Osteoblast (primary cell): ENCODE measurements around the gene KRTAP10-1. TPM values are rescaled to one million over a fixed set of nuclear protein-coding genes. Genes with fewer than 3 reads are reported as not detected.
"Not testable (repeated sequence)": the region's sequence is repeated elsewhere in the genome, so short reads cannot be mapped to it uniquely, and the experiment has no call there.

Experiments used
- DNase-seq: peaks from one replicate; pipeline ENCODE4 v3.0.0; 2011; ENCODE audit warnings: low spot score, mixed read lengths; ENCODE audit not compliant: insufficient read length; ENCODE audit errors: missing footprints
- H2AFZ ChIP-seq: 2 replicates; pipeline ENCODE4 v1.6.0; 2011; ENCODE audit warnings: mild to moderate bottlenecking, low read length
- H3K27ac ChIP-seq: 2 replicates; pipeline ENCODE4 v1.5.1; 2011; ENCODE audit warnings: mild to moderate bottlenecking, low read depth, low read length, moderate library complexity
- H3K27me3 ChIP-seq: 2 replicates; pipeline ENCODE4 v1.6.0; 2012; ENCODE audit warnings: mild to moderate bottlenecking, control low read depth, inconsistent platforms, low read length, moderate library complexity; ENCODE audit not compliant: insufficient read depth
- H3K36me3 ChIP-seq: 2 replicates; pipeline ENCODE4 v1.5.1; 2011; ENCODE audit warnings: mild to moderate bottlenecking, low read length, control low read depth, moderate library complexity; ENCODE audit not compliant: insufficient read depth
- H3K4me1 ChIP-seq: 2 replicates; pipeline ENCODE4 v1.5.1; 2011; ENCODE audit warnings: mild to moderate bottlenecking, low read length, control low read depth, moderate library complexity; ENCODE audit not compliant: insufficient read depth
- H3K4me2 ChIP-seq: 2 replicates; pipeline ENCODE4 v1.6.0; 2011; ENCODE audit warnings: mild to moderate bottlenecking, low read length; ENCODE audit not compliant: insufficient read depth
- H3K4me3 ChIP-seq: fragments of 200-600 bp; sonication (generic); 3 replicates; pipeline ENCODE4 v1.5.1; 2012; ENCODE audit warnings: mild to moderate bottlenecking, low read length, inconsistent platforms; ENCODE audit not compliant: insufficient read depth
- H3K79me2 ChIP-seq: 2 replicates; pipeline ENCODE4 v1.6.0; 2012; ENCODE audit warnings: mild to moderate bottlenecking, low read length, control low read depth, inconsistent platforms; ENCODE audit not compliant: insufficient read depth
- H3K9me3 ChIP-seq: 2 replicates; pipeline ENCODE4 v1.5.1; 2011; ENCODE audit warnings: low read depth, low read length, control low read depth
- H4K20me1 ChIP-seq: 2 replicates; pipeline ENCODE4 v1.6.0; 2012; ENCODE audit warnings: mild to moderate bottlenecking, low read length, control low read depth; ENCODE audit not compliant: insufficient read depth
- total RNA-seq: library from RNA; depleted of rRNA; stranded (reverse); fragments of >200 nt; gene quantifications from 2 replicates; pipeline ENCODE4 v1.2.3, GENCODE V29; 2012
- TF ChIP-seq, protein P1 (sequence below): IDR thresholded peaks from 2 replicates; pipeline ENCODE4 v1.5.1; 2011; ENCODE audit warnings: mild to moderate bottlenecking, low read depth, low read length, moderate library complexity; ENCODE audit errors: extremely low read depth

KRTAP10-1 gene
- total RNA-seq, 1 donor: not detected

DNA sequence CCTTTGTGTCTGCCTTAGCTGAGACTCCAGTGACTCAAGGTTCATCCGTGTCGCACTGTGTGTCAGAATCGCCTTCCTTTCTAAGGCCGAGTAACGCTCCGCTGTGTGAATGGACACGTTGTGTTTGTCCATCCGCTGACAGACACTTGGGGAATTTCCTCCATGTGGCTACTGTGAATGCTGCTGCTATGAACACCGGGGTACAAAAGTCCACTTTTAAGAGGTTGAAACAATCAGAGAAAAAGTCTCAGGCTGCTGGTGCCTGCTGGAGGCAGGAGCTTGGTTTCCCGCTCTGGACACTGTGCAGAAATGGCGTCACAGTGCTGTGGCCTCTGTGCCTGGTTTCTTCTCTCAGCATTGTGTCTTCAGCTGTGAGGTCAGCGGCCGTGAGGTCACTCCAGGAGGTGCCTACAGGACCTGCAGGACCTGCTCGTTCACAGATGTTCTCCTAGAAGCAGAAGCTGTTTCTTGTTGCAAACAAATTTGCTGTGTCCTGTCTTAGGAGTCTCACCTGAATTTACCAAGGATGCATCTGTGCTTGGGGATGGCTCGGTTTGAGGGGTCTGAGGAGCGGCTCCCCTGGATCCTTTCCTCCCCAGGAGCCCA is 34.2 kb downstream of the KRTAP10-1 start:
- no peak for DNase-seq
- H3K27me3 ChIP-seq: peaks cover 3% of the 10 kb centered on the region
- no peaks in the 10 kb centered on the region for H3K36me3 ChIP-seq
- no peak overlapping the region for H3K4me3 ChIP-seq
- no peak overlapping the region for H3K4me2 ChIP-seq
- no peak overlapping the region for H3K27ac ChIP-seq
- H3K4me1 ChIP-seq: no peaks in the 10 kb centered on the region
- no peak overlapping the region for H2AFZ ChIP-seq
- TF ChIP-seq, protein P1, sequence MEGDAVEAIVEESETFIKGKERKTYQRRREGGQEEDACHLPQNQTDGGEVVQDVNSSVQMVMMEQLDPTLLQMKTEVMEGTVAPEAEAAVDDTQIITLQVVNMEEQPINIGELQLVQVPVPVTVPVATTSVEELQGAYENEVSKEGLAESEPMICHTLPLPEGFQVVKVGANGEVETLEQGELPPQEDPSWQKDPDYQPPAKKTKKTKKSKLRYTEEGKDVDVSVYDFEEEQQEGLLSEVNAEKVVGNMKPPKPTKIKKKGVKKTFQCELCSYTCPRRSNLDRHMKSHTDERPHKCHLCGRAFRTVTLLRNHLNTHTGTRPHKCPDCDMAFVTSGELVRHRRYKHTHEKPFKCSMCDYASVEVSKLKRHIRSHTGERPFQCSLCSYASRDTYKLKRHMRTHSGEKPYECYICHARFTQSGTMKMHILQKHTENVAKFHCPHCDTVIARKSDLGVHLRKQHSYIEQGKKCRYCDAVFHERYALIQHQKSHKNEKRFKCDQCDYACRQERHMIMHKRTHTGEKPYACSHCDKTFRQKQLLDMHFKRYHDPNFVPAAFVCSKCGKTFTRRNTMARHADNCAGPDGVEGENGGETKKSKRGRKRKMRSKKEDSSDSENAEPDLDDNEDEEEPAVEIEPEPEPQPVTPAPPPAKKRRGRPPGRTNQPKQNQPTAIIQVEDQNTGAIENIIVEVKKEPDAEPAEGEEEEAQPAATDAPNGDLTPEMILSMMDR: no peak
- no peaks in the 10 kb centered on the region for H3K9me3 ChIP-seq
- no peaks in the 10 kb centered on the region for H3K79me2 ChIP-seq
- no peaks in the 10 kb centered on the region for H4K20me1 ChIP-seq

DNA sequence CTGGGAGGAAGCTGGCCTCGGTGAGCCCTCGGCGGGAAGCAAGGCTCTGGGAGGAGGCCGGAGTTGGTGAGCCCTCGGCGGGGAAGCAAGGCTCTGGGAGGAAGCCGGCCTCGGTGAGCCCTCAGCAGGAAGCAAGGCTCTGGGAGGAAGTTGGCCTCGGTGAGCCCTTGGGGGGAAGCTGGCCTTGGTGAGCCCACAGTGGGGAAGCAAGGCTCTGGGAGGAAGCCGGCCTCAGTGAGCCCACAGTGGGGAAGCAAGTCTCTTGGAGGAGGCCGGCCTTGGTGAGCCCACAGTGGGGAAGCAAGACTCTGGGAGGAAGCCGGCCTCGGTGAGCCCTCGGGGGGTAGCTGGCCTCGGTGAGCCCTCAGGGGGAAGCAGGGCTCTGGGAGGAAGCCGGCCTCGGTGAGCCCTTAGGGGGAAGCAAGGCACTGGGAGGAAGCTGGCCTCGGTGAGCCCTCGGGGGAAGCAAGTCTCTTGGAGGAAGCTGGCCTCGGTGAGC is 36.0 kb downstream of the KRTAP10-1 start:
- no peaks in the 10 kb centered on the region for H3K36me3 ChIP-seq
- DNase-seq: no peak
- no peak overlapping the region for H3K4me3 ChIP-seq
- H4K20me1 ChIP-seq: no peaks in the 10 kb centered on the region
- H3K27me3 ChIP-seq: peaks cover 3% of the 10 kb centered on the region
- H3K79me2 ChIP-seq: no peaks in the 10 kb centered on the region
- H3K4me2 ChIP-seq: no peak overlapping the region
- H2AFZ ChIP-seq: no peak overlapping the region
- H3K4me1 ChIP-seq: no peaks in the 10 kb centered on the region
- TF ChIP-seq, protein P1: no peak
- H3K27ac ChIP-seq: no peak overlapping the region
- no peaks in the 10 kb centered on the region for H3K9me3 ChIP-seq

DNA sequence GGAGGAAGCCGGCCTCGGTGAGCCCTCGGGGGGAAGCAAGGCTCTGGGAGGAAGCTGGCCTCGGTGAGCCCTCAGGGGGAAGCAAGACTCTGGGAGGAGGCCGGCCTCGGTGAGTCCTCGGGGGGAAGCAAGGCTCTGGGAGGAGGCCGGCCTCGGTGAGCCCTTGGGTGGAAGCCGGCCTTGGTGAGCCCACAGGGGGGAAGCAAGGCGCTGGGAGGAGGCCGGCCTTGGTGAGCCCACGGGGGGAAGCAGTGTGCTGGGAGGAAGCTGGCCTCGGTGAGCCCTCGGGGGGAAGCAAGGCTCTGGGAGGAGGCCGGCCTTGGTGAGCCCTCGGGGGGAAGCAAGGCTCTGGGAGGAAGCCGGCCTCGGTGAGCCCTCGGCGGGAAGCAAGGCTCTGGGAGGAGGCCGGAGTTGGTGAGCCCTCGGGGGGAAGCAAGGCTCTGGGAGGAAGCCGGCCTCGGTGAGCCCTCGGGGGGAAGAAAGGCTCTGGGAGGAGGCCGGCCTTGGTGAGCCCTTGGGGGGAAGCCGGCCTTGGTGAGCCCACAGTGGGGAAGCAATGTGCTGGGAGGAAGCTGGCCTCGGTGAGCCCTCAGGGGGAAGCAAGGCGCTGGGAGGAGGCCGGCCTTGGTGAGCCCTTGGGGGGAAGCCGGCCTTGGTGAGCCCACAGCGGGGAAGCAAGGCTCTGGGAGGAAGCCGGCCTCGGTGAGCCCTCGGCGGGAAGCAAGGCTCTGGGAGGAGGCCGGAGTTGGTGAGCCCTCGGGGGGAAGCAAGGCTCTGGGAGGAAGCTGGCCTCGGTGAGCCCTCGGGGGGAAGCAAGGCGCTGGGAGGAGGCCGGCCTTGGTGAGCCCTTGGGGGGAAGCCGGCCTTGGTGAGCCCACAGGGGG is 36.7 kb downstream of the KRTAP10-1 start:
- DNase-seq, H3K4me2 ChIP-seq, H2AFZ ChIP-seq, H4K20me1 ChIP-seq, H3K4me1 ChIP-seq, H3K27ac ChIP-seq, H3K4me3 ChIP-seq, H3K27me3 ChIP-seq, H3K9me3 ChIP-seq, H3K79me2 ChIP-seq, H3K36me3 ChIP-seq: not testable (repeated sequence)

DNA sequence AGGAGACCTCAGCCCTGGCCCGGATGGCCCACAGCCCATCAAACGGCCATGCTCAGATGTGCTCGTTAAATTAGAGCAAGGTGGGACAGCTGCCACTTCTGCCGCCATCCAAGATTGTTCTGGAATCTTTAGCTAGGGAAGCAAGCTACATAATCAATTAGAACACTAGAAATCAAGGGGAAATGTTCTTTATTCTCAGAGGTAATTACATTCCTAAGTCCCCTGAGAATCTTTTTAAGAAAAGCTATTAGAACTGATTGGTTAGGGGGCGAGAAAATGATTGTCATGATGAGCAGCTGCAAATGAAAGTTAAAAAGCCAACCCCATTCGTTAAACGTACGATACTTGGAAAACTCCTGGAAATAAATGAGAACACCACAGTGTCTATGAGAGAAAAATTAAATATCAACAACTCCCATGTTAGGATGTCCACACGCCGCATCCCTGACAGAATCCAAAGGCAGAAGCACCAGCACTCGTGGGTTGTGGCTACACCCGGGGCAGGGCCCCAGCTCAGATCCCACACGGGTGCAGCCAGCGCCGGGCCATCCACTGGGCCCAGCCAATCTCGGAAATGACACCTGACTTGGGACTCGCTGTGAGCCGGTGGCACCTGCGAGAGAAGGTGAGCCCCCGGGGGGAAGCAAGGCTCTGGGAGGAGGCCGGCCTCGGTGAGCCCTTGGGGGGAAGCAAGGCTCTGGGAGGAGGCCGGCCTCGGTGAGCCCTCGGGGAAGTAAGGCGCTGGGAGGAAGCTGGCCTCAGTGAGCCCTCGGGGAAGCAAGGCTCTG is 37.6 kb downstream of the KRTAP10-1 start:
- H3K4me3 ChIP-seq: no peak overlapping the region
- no peak for DNase-seq
- H2AFZ ChIP-seq: no peak overlapping the region
- no peaks in the 10 kb centered on the region for H3K9me3 ChIP-seq
- H3K79me2 ChIP-seq: no peaks in the 10 kb centered on the region
- H3K27ac ChIP-seq: no peak overlapping the region
- no peaks in the 10 kb centered on the region for H4K20me1 ChIP-seq
- TF ChIP-seq, protein P1: no peak
- peaks cover 6% of the 10 kb centered on the region for H3K27me3 ChIP-seq
- H3K4me2 ChIP-seq: no peak overlapping the region
- H3K36me3 ChIP-seq: no peaks in the 10 kb centered on the region
- no peaks in the 10 kb centered on the region for H3K4me1 ChIP-seq
